PFSK-1 (cell line): Measurements from ENCODE around the gene FBXL5.

Experiments
- FOXP2 ChIP-seq: optimal IDR thresholded peaks from 2 replicates; pipeline ENCODE3; 2011; ENCODE audit warnings: borderline replicate concordance, control low read depth, inconsistent platforms; ENCODE audit not compliant: insufficient read depth; ENCODE audit errors: extremely low read length, extremely low read depth
- POLR2AphosphoS5 ChIP-seq: IDR thresholded peaks from 2 replicates; pipeline ENCODE4 v1.6.1; 2012; ENCODE audit warnings: low read depth, mild to moderate bottlenecking, control low read depth, low read length, moderate library complexity
- SIN3A ChIP-seq: IDR thresholded peaks from 2 replicates; pipeline ENCODE4 v1.6.1; 2012; ENCODE audit warnings: mild to moderate bottlenecking, low read length, moderate library complexity, borderline replicate concordance; ENCODE audit not compliant: insufficient read depth
- TAF1 ChIP-seq: IDR thresholded peaks from 2 replicates; pipeline ENCODE4 v1.6.1; 2012; ENCODE audit warnings: low read length, control low read depth, borderline replicate concordance; ENCODE audit not compliant: insufficient read depth
- TF ChIP-seq, protein P1 (sequence below), 2 experiments: IDR thresholded peaks; 2 replicates each; pipeline versions ENCODE4 v1.6.1 to v1.8.0; 2011 to 2012; ENCODE audit warnings: low read depth in 2 of 2, low read length in 2 of 2, control low read depth in 1 of 2, inconsistent platforms in 1 of 2, mild to moderate bottlenecking in 1 of 2, moderate library complexity in 1 of 2; ENCODE audit not compliant: insufficient read depth in 1 of 2

Gene FBXL5

DNA sequence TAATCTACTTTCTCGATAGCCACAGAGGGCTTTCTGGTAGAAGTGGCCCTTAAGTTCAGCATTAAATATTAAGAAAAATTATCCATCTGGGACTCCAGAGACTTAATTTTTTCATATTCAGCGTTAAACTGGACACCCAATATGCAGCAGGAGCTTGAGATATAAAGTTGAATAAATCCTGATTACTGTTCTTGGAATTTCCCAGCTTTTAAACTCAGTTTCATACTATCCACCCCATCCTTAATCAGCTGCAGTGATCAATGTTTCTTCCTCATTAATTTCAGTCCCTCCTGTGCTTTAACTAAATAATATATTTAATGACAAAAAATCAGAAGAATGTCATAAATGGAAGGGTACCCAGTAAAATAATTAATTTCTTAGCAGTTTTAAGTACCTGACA, 3.6 kb upstream of the FBXL5 start:
- no peak for TF ChIP-seq FOXP2
- no peak for TF ChIP-seq POLR2AphosphoS5
- TF ChIP-seq TAF1 = no peak
- no peak for TF ChIP-seq SIN3A
- TF ChIP-seq, protein P1, sequence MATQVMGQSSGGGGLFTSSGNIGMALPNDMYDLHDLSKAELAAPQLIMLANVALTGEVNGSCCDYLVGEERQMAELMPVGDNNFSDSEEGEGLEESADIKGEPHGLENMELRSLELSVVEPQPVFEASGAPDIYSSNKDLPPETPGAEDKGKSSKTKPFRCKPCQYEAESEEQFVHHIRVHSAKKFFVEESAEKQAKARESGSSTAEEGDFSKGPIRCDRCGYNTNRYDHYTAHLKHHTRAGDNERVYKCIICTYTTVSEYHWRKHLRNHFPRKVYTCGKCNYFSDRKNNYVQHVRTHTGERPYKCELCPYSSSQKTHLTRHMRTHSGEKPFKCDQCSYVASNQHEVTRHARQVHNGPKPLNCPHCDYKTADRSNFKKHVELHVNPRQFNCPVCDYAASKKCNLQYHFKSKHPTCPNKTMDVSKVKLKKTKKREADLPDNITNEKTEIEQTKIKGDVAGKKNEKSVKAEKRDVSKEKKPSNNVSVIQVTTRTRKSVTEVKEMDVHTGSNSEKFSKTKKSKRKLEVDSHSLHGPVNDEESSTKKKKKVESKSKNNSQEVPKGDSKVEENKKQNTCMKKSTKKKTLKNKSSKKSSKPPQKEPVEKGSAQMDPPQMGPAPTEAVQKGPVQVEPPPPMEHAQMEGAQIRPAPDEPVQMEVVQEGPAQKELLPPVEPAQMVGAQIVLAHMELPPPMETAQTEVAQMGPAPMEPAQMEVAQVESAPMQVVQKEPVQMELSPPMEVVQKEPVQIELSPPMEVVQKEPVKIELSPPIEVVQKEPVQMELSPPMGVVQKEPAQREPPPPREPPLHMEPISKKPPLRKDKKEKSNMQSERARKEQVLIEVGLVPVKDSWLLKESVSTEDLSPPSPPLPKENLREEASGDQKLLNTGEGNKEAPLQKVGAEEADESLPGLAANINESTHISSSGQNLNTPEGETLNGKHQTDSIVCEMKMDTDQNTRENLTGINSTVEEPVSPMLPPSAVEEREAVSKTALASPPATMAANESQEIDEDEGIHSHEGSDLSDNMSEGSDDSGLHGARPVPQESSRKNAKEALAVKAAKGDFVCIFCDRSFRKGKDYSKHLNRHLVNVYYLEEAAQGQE (IDR thresholded peaks at IDR 0.05; ENCODE audit: insufficient read depth in 1 of 2, low read depth in 2 of 2, low read length in 2 of 2) = no peak

DNA sequence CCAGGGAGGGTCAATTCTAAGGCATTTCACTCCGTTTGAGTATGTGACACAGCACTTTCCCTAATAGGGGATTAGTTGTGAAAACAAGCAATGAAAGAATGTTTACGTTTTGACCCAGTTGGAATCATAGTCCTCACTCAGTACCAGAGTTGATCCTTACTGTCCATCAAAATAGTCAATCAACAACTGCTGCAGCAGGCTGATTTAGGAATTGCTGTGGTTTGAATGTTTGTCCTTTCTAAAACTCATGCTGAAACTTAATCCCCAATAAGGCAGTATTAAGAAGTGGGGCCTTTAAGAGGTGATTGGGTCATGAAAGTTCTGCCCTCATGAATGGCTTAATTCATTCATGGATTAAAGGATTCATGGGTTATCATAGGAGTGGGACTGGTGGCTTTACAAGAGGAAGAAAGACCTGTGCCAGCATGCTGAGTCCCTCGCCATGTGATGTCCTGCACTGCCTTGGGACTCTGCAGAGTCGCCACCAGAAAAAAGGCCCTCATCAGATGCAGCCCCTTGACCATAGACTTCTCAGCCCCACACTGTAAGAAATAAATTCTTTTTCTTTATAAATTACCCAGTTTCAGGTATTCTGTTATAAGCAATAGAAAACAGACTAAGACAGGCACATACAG, 3.1 kb upstream of the FBXL5 start:
- no peak for TF ChIP-seq FOXP2
- no peak for TF ChIP-seq POLR2AphosphoS5
- TF ChIP-seq SIN3A = no peak
- TF ChIP-seq, protein P1 (IDR thresholded peaks at IDR 0.05; ENCODE audit: insufficient read depth in 1 of 2, low read depth in 2 of 2, low read length in 2 of 2) = no peak
- TF ChIP-seq TAF1 = no peak

DNA sequence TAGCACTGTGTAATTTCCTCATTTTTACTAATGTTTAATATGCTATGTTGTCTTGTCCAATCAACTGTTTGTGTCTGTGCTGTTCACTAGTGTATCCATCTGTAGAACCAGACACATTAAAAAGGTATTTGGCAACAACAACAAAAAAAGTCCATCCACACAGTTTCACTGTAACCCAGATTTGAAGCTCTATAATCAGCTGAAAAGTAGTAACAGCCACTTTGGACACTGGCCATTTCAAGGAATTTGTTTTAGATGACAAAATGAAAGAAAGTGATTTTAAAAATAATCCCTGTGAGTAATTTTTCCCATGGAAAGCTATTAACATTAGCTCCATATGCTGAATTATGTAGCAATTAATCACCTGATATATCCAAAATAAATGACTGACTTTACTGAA, 2.2 kb upstream of the FBXL5 start:
- TF ChIP-seq FOXP2 = no peak
- TF ChIP-seq SIN3A = no peak
- TF ChIP-seq, protein P1 (IDR thresholded peaks at IDR 0.05; ENCODE audit: insufficient read depth in 1 of 2, low read depth in 2 of 2, low read length in 2 of 2) = no peak
- TF ChIP-seq TAF1 = no peak
- TF ChIP-seq POLR2AphosphoS5 = no peak

DNA sequence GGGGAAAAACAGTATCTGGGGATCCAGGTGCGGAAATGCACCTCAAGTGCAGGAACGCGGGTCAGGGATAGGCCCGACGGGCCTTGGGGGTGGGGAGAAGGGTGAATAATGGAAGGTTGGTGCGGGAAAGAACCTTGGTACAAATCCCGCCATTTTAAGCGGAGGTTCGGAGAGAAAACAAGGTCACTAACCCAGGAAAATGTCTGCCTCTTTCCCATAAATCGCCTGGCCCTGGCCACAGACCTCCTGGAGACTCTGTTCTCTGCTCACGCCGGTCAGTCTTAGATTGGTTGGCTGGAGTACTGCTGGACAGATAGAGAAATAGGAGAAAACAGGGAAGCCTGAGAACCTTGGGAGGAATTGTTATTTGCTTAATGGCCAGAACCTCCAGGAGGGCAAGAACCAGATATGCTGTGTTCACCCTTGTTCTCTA, 897 bp upstream of the FBXL5 start:
- TF ChIP-seq, protein P1 (IDR thresholded peaks at IDR 0.05; ENCODE audit: insufficient read depth in 1 of 2, low read depth in 2 of 2, low read length in 2 of 2) = no peak
- TF ChIP-seq SIN3A (no peak), POLR2AphosphoS5 (no peak), FOXP2 (no peak), TAF1 (no peak)
